ENCODE measurements around the gene NFIB. TPM values are rescaled to one million over a fixed set of nuclear protein-coding genes. Genes with fewer than 3 reads are reported as not detected.

Gene NFIB
- polyA plus RNA-seq, 1 donor (not counting 4 experiments of a cell fraction or from before 2014, with no cell fraction given) = 8.9 TPM

DNA sequence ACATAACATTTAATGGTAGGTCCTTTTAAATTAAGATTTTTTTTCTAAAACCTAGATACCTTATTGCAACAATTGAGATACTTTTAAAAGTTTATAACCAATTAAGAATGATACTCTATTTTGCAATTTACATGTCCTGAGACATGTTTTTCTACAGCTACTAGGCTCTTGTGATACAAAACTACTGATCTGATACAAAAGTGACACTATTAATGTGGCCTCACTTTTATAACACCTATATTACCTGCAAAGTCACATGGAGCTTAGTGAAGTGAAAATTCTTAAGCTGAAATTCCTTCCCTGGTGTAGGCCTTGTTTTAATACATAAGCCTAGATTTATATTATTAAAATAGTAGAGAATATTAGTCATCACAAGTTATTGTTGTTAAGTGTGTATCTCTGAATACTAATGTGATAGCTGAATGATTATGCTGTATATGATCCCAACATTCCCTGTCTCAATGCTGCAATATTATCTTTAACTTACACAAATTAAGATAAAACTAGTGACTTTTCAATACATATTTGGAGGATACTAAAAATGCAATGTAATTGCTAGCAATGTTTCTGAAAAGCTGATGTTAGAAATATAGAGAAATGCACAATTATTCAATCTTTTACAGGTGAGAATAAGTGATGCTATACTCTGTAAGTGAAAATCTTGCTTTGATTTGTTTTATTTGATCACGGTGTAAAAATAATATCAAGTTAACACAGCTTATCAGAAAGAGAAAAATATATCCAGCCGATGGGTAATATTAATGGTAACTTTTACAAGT, 2.6 kb downstream of the NFIB start:
- dilution Hi-C loops (cut with MboI; ENCODE audit: extremely low pct_ligation_motif_present, low sequenced_read_pairs) = no loop called here
- H3K4me1 ChIP-seq (ENCODE audit: control insufficient read depth, extremely low read depth, insufficient read depth, low read length) = peaks cover 33% of the 10 kb centered on the region
- H3K27ac ChIP-seq (ENCODE audit: control insufficient read depth, insufficient read depth, low read length) = peak overlapping the region; percentile 92
- DNase-seq (ENCODE audit: low read depth, low spot score) (no peak), FAIRE-seq (no peak)
- H2AFZ ChIP-seq (ENCODE audit: control insufficient read depth, low read length) = no peak overlapping the region
- peak overlapping the region; percentile 61 to 86 (median 86) for H3K4me3 ChIP-seq (ENCODE audit: control insufficient read depth in 2 of 3, extremely low read depth in 1 of 3, insufficient read depth in 2 of 3, low read depth in 1 of 3, low read length in 3 of 3)
- H3K9me3 ChIP-seq (ENCODE audit: control insufficient read depth, low read depth, low read length) = no peaks in the 10 kb centered on the region
- H3K79me2 ChIP-seq (ENCODE audit: control insufficient read depth, insufficient read depth, low read length) = peaks cover 72% of the 10 kb centered on the region
- H3K9ac ChIP-seq (ENCODE audit: control insufficient read depth, extremely low read depth, insufficient read depth, low read length) = peak overlapping the region; percentile 98
- no peaks in the 10 kb centered on the region for H3K9me1 ChIP-seq (ENCODE audit: control insufficient read depth, extremely low read depth, insufficient read depth, low read length)
- no peaks in the 10 kb centered on the region for H4K20me1 ChIP-seq (ENCODE audit: control insufficient read depth, extremely low read depth, insufficient read depth, low read length)
- H3K36me3 ChIP-seq (ENCODE audit: control insufficient read depth in 2 of 2, extremely low read depth in 1 of 2, insufficient read depth in 2 of 2, low read length in 2 of 2) = peaks cover 0 to 4% of the 10 kb centered on the region in 2 experiments
- H3K27me3 ChIP-seq (ENCODE audit: control insufficient read depth, extremely low read depth, insufficient read depth, low read length) = no peaks in the 10 kb centered on the region
- TF ChIP-seq EZH2 (IDR thresholded peaks at IDR 0.05; ENCODE audit: low read length) = no peak
- TF ChIP-seq, protein P1, sequence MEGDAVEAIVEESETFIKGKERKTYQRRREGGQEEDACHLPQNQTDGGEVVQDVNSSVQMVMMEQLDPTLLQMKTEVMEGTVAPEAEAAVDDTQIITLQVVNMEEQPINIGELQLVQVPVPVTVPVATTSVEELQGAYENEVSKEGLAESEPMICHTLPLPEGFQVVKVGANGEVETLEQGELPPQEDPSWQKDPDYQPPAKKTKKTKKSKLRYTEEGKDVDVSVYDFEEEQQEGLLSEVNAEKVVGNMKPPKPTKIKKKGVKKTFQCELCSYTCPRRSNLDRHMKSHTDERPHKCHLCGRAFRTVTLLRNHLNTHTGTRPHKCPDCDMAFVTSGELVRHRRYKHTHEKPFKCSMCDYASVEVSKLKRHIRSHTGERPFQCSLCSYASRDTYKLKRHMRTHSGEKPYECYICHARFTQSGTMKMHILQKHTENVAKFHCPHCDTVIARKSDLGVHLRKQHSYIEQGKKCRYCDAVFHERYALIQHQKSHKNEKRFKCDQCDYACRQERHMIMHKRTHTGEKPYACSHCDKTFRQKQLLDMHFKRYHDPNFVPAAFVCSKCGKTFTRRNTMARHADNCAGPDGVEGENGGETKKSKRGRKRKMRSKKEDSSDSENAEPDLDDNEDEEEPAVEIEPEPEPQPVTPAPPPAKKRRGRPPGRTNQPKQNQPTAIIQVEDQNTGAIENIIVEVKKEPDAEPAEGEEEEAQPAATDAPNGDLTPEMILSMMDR (optimal IDR thresholded peaks at IDR 0.05 in 1 of 3, IDR thresholded peaks at IDR 0.05 in 1 of 3, conservative IDR thresholded peaks at IDR 0.05 in 1 of 3; ENCODE audit: extremely low read depth in 1 of 3, insufficient read depth in 2 of 3, low read length in 3 of 3) = no peak
- H3K4me2 ChIP-seq (ENCODE audit: control insufficient read depth, extremely low read depth, insufficient read depth, low read depth, low read length) = peak overlapping the region; percentile 96

DNA sequence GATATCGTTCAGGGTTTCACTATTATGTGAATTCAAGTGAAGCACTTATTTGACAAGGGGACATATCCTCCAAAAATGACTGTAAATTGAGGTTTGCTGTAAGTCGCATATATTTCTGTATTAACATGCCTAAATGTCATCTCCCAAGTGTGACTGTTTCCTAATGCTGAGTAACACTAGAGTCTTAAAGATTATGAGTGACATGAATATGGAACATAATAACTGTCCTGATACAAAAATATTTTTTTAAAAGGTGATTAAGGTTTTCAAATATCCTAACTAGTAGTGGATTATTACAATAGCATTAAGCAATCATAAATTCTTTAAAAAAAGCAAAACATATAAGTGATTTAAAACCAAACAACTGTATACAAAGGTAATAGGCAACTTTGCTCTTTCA, 3.6 kb downstream of the NFIB start:
- H3K27me3 ChIP-seq (ENCODE audit: control insufficient read depth, extremely low read depth, insufficient read depth, low read length) = no peaks in the 10 kb centered on the region
- no peaks in the 10 kb centered on the region for H3K9me3 ChIP-seq (ENCODE audit: control insufficient read depth, low read depth, low read length)
- H3K4me1 ChIP-seq (ENCODE audit: control insufficient read depth, extremely low read depth, insufficient read depth, low read length) = peaks cover 28% of the 10 kb centered on the region
- TF ChIP-seq, protein P1 (optimal IDR thresholded peaks at IDR 0.05 in 1 of 3, IDR thresholded peaks at IDR 0.05 in 1 of 3, conservative IDR thresholded peaks at IDR 0.05 in 1 of 3; ENCODE audit: extremely low read depth in 1 of 3, insufficient read depth in 2 of 3, low read length in 3 of 3) = no peak
- TF ChIP-seq EZH2 (IDR thresholded peaks at IDR 0.05; ENCODE audit: low read length) = no peak
- DNase-seq (ENCODE audit: low read depth, low spot score) (no peak), FAIRE-seq (no peak)
- H3K79me2 ChIP-seq (ENCODE audit: control insufficient read depth, insufficient read depth, low read length) = peaks cover 79% of the 10 kb centered on the region
- peak overlapping the region; percentile 83 for H3K27ac ChIP-seq (ENCODE audit: control insufficient read depth, insufficient read depth, low read length)
- peak overlapping the region; percentile 7 to 86 (median 86) for H3K4me3 ChIP-seq (ENCODE audit: control insufficient read depth in 2 of 3, extremely low read depth in 1 of 3, insufficient read depth in 2 of 3, low read depth in 1 of 3, low read length in 3 of 3)
- no peaks in the 10 kb centered on the region for H3K9me1 ChIP-seq (ENCODE audit: control insufficient read depth, extremely low read depth, insufficient read depth, low read length)
- H3K4me2 ChIP-seq (ENCODE audit: control insufficient read depth, extremely low read depth, insufficient read depth, low read depth, low read length) = peak overlapping the region; percentile 96
- dilution Hi-C loops (cut with MboI; ENCODE audit: extremely low pct_ligation_motif_present, low sequenced_read_pairs) = no loop called here
- H3K36me3 ChIP-seq (ENCODE audit: control insufficient read depth in 2 of 2, extremely low read depth in 1 of 2, insufficient read depth in 2 of 2, low read length in 2 of 2) = peaks cover 0 to 5% of the 10 kb centered on the region in 2 experiments
- H2AFZ ChIP-seq (ENCODE audit: control insufficient read depth, low read length) = no peak overlapping the region
- H4K20me1 ChIP-seq (ENCODE audit: control insufficient read depth, extremely low read depth, insufficient read depth, low read length) = no peaks in the 10 kb centered on the region
- peak overlapping the region; percentile 75 for H3K9ac ChIP-seq (ENCODE audit: control insufficient read depth, extremely low read depth, insufficient read depth, low read length)

All from keratinocyte (primary cell).